ENCODE measurements around the gene WDR88. TPM values are rescaled to one million over a fixed set of nuclear protein-coding genes. Genes with fewer than 3 reads are reported as not detected.

WDR88 gene
- total RNA-seq (2022; extraction: Qiagen RNA extraction; ENCODE audit: low read depth): 0.09 to 0.23 TPM (median 0.16 TPM) in 3 of 5 replicates, not detected in the others

GRCh38 chr19:33132021-33132420, at the start of gene WDR88:
TSS of gene WDR88 (plus strand) at chr19:33132114. CDS start at chr19:33132170, 56 bp downstream.

DNA sequence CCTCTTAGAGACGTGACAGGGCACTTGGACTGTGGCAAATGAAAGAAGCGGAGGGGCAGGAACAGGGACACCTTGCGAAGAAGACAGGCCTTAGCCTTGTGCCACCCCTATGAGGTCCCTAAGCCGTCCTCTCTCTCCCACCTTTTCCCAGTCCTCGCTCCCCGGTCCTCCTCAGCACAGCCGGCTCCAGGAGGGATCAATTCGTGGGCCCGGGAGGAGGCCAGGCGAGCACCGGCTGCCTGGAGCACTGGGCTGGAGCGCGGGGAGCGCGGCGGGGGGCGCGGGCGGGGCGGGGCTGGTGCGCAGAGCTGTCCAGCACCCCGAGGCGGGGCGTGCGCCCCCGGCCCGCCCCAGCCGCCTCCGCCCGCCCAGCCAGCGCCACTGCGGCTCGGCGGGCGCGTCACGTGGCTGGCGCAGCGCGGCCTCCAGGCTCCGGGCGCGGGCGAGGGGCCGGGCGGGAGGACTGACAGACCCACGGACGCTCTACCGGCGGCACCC, 62.0 kb downstream of the WDR88 start, which contains the start of gene LRP3:
Gene LRP3, plus strand, starts transcription at position 466 of the 498 bp plus-strand sequence. CDS start 456 bp downstream, outside the sequence.

Other genes with a start within 250 kb of the WDR88 start
- gene CEP89, start 160.2 kb upstream of the WDR88 start, total RNA-seq (2022; extraction: Qiagen RNA extraction; ENCODE audit: low read depth): 41.1 to 50.3 TPM (median 48.2 TPM) in 5 replicates
- 12.4 to 18.2 TPM (median 17.4 TPM) in 5 replicates for gene FAAP24, start 159.9 kb upstream of the WDR88 start, total RNA-seq (2022; extraction: Qiagen RNA extraction; ENCODE audit: low read depth)
- gene RHPN2, start 67.2 kb upstream of the WDR88 start, total RNA-seq (2022; extraction: Qiagen RNA extraction; ENCODE audit: low read depth): 49.0 to 70.8 TPM (median 60.2 TPM) in 5 replicates
- 14.5 to 17.2 TPM (median 15.1 TPM) in 5 replicates for gene GPATCH1, start 50.9 kb upstream of the WDR88 start, total RNA-seq (2022; extraction: Qiagen RNA extraction; ENCODE audit: low read depth)
- 36.5 to 60.5 TPM (median 53.6 TPM) in 5 replicates for gene LRP3, start 62.2 kb downstream of the WDR88 start, total RNA-seq (2022; extraction: Qiagen RNA extraction; ENCODE audit: low read depth)
- 0.06 to 0.16 TPM (median 0.11 TPM) in 3 of 5 replicates, not detected in the others for gene SLC7A10, start 93.7 kb downstream of the WDR88 start, total RNA-seq (2022; extraction: Qiagen RNA extraction; ENCODE audit: low read depth)
- 5.8 to 8.0 TPM (median 7.6 TPM) in 5 replicates for gene CEBPA, start 170.4 kb downstream of the WDR88 start, total RNA-seq (2022; extraction: Qiagen RNA extraction; ENCODE audit: low read depth)
- 36.9 to 43.4 TPM (median 39.0 TPM) in 5 replicates for gene CEBPG, start 241.6 kb downstream of the WDR88 start, total RNA-seq (2022; extraction: Qiagen RNA extraction; ENCODE audit: low read depth)